DOHH2 (cell line): Measurements from ENCODE around the gene CMIP.

Source experiments
- H3F3A ChIP-seq: fragments of 200-600 bp; sonication (generic), shearing (Covaris generic); 2 replicates; pipeline ENCODE4 v1.6.0; 2016; ENCODE audit warnings: antibody characterized with exemption, mild to moderate bottlenecking; ENCODE audit not compliant: control insufficient read depth, insufficient read depth
- H3K27ac ChIP-seq: fragments of 200-600 bp; sonication (generic); 2 replicates; pipeline ENCODE4 v1.5.1; 2014; ENCODE audit warnings: low read depth, mild to moderate bottlenecking, low read length, moderate library complexity
- H3K27me3 ChIP-seq: fragments of 200-600 bp; sonication (generic); 2 replicates; pipeline ENCODE4 v1.6.1; 2014; ENCODE audit warnings: mild to moderate bottlenecking, low read length, mixed read lengths; ENCODE audit not compliant: control insufficient read depth
- H3K36me3 ChIP-seq: fragments of 200-600 bp; sonication (generic); 2 replicates; pipeline ENCODE4 v1.6.1; 2014; ENCODE audit warnings: mild to moderate bottlenecking, low read length, moderate library complexity, mixed read lengths; ENCODE audit not compliant: control insufficient read depth
- H3K4me1 ChIP-seq: fragments of 200-600 bp; sonication (generic); 2 replicates; pipeline ENCODE4 v1.6.1; 2014; ENCODE audit warnings: mild to moderate bottlenecking, low read length, mixed read lengths; ENCODE audit not compliant: control insufficient read depth
- H3K4me2 ChIP-seq: fragments of 200-600 bp; sonication (generic); 2 replicates; pipeline ENCODE4 v1.6.0; 2014; ENCODE audit warnings: mild to moderate bottlenecking, low read length, moderate library complexity
- H3K4me3 ChIP-seq: fragments of 200-600 bp; sonication (generic); 2 replicates; pipeline ENCODE4 v1.5.1; 2014; ENCODE audit warnings: mild to moderate bottlenecking, low read length, mixed read lengths
- H3K79me2 ChIP-seq: fragments of 200-600 bp; sonication (generic); 2 replicates; pipeline ENCODE4 v1.6.1; 2014; ENCODE audit warnings: mild to moderate bottlenecking, low read length, mixed read lengths; ENCODE audit not compliant: control insufficient read depth
- H3K9me2 ChIP-seq: fragments of 200-600 bp; sonication (generic); replicated peaks from 2 replicates; pipeline ENCODE4 v1.6.1; 2014; ENCODE audit warnings: mild to moderate bottlenecking, low read length, mixed read lengths; ENCODE audit not compliant: control insufficient read depth
- H3K9me3 ChIP-seq: fragments of 200-600 bp; sonication (generic); 2 replicates; pipeline ENCODE4 v1.6.1; 2014; ENCODE audit warnings: antibody characterized with exemption, low read length, mixed read lengths; ENCODE audit not compliant: control insufficient read depth, insufficient read depth
- H4K20me1 ChIP-seq: fragments of 200-600 bp; sonication (generic); 2 replicates; pipeline ENCODE4 v1.6.0; 2014; ENCODE audit warnings: low read depth, mild to moderate bottlenecking, antibody characterized with exemption, low read length, moderate library complexity; ENCODE audit not compliant: control insufficient read depth, insufficient read depth
- EZH2phosphoT487 ChIP-seq: fragments of 200-600 bp; sonication (generic); IDR thresholded peaks from 2 replicates; pipeline ENCODE4 v1.6.1; 2017; ENCODE audit warnings: borderline replicate concordance, mild to moderate bottlenecking, antibody characterized with exemption, low read length, moderate library complexity, mixed read lengths
- TF ChIP-seq, protein P1 (sequence below): fragments of 200-600 bp; sonication (generic); IDR thresholded peaks from one replicate; pipeline ENCODE4 v1.5.1; 2014; ENCODE audit warnings: antibody characterized with exemption, mild to moderate bottlenecking, low read depth, low read length; ENCODE audit not compliant: poor library complexity, severe bottlenecking

Gene CMIP

GRCh38 chr16:81646561-81646960 lies 202.0 kb downstream of the CMIP start:
- no peaks in the 10 kb centered on the region for H3K27me3 ChIP-seq
- H3K36me3 ChIP-seq: no peaks in the 10 kb centered on the region
- H3K9me3 ChIP-seq: no peaks in the 10 kb centered on the region
- no peaks in the 10 kb centered on the region for H3K9me2 ChIP-seq
- H3K79me2 ChIP-seq: no peaks in the 10 kb centered on the region
- H3K27ac ChIP-seq: no peak overlapping the region
- H3F3A ChIP-seq: no peaks in the 10 kb centered on the region
- no peaks in the 10 kb centered on the region for H3K4me1 ChIP-seq
- no peak overlapping the region for H3K4me3 ChIP-seq
- H3K4me2 ChIP-seq: no peak overlapping the region
- no peak for TF ChIP-seq EZH2phosphoT487
- TF ChIP-seq, protein P1, sequence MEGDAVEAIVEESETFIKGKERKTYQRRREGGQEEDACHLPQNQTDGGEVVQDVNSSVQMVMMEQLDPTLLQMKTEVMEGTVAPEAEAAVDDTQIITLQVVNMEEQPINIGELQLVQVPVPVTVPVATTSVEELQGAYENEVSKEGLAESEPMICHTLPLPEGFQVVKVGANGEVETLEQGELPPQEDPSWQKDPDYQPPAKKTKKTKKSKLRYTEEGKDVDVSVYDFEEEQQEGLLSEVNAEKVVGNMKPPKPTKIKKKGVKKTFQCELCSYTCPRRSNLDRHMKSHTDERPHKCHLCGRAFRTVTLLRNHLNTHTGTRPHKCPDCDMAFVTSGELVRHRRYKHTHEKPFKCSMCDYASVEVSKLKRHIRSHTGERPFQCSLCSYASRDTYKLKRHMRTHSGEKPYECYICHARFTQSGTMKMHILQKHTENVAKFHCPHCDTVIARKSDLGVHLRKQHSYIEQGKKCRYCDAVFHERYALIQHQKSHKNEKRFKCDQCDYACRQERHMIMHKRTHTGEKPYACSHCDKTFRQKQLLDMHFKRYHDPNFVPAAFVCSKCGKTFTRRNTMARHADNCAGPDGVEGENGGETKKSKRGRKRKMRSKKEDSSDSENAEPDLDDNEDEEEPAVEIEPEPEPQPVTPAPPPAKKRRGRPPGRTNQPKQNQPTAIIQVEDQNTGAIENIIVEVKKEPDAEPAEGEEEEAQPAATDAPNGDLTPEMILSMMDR: no peak
- H4K20me1 ChIP-seq: 0 out of 2 replicates have a peak, but pooled peaks cover 3% of the 10 kb centered on the region

- Histone ChIP-seq H3K9me2 (no peaks in the 10 kb centered on the region), H3K27ac (no peak overlapping the region), H3K4me2 (no peak overlapping the region), H3K4me3 (no peak overlapping the region), H3K79me2 (no peaks in the 10 kb centered on the region), H3K9me3 (no peaks in the 10 kb centered on the region), H3K27me3 (no peaks in the 10 kb centered on the region), H3F3A (no peaks in the 10 kb centered on the region), H3K4me1 (no peaks in the 10 kb centered on the region), H4K20me1 (0 out of 2 replicates have a peak, but pooled peaks cover 3% of the 10 kb centered on the region), H3K36me3 (no peaks in the 10 kb centered on the region)
- TF ChIP-seq EZH2phosphoT487: no peak
- TF ChIP-seq, protein P1: no peak
Measured at GRCh38 chr16:81647527-81647926, 202.9 kb downstream of the CMIP start.

- Histone ChIP-seq H3K4me2 (no peak overlapping the region), H3K27ac (no peak overlapping the region)
Measured at GRCh38 chr16:81649561-81650184, 205.1 kb downstream of the CMIP start.

More at GRCh38 chr16:81649561-81650184, 205.1 kb downstream of the CMIP start:
- TF ChIP-seq, protein P1: no peak
- no peak for TF ChIP-seq EZH2phosphoT487
- Histone ChIP-seq H3K4me3 (no peak overlapping the region), H3K36me3 (no peaks in the 10 kb centered on the region), H4K20me1 (0 out of 2 replicates have a peak, but pooled peaks cover 3% of the 10 kb centered on the region), H3K27me3 (no peaks in the 10 kb centered on the region), H3K79me2 (no peaks in the 10 kb centered on the region), H3F3A (no peaks in the 10 kb centered on the region), H3K9me3 (no peaks in the 10 kb centered on the region), H3K4me1 (no peaks in the 10 kb centered on the region), H3K9me2 (no peaks in the 10 kb centered on the region)
